Trophoblast cell (in vitro differentiated cells and primary cell): ENCODE measurements around the gene RFX2.

Source experiments
- DNase-seq, 2 donors: peaks; one replicate each; pipeline ENCODE4 v3.0.0-alpha.2; 2016
- H2AFZ ChIP-seq: 2 replicates; pipeline ENCODE4 v1.6.1; 2013; ENCODE audit warnings: low read length, moderate library complexity, mild to moderate bottlenecking; ENCODE audit not compliant: insufficient read depth, poor library complexity
- H2AK5ac ChIP-seq: 2 replicates; pipeline ENCODE4 v1.6.1; 2013; ENCODE audit warnings: mild to moderate bottlenecking, low read length
- H2BK120ac ChIP-seq: 2 replicates; pipeline ENCODE4 v1.6.1; 2013; ENCODE audit warnings: low read length, mild to moderate bottlenecking, moderate library complexity; ENCODE audit not compliant: insufficient read depth, poor library complexity
- H2BK12ac ChIP-seq: 2 replicates; pipeline ENCODE4 v1.6.1; 2013; ENCODE audit warnings: mild to moderate bottlenecking, low read length, moderate library complexity
- H2BK5ac ChIP-seq: 2 replicates; pipeline ENCODE4 v1.6.1; 2013; ENCODE audit warnings: low read length, low read depth, moderate library complexity, mild to moderate bottlenecking; ENCODE audit not compliant: poor library complexity
- H3K14ac ChIP-seq: 2 replicates; pipeline ENCODE4 v1.6.1; 2013; ENCODE audit warnings: mild to moderate bottlenecking, low read length
- H3K18ac ChIP-seq: 2 replicates; pipeline ENCODE4 v1.6.1; 2013; ENCODE audit warnings: mild to moderate bottlenecking, low read length
- H3K23ac ChIP-seq: 2 replicates; pipeline ENCODE4 v1.6.1; 2013; ENCODE audit warnings: low read length
- H3K27ac ChIP-seq: 2 replicates; pipeline ENCODE4 v1.5.1; 2013; ENCODE audit warnings: low read depth, mild to moderate bottlenecking, inconsistent platforms, low read length, moderate library complexity
- H3K27me3 ChIP-seq: 2 replicates; pipeline ENCODE4 v1.6.1; 2013; ENCODE audit warnings: inconsistent platforms, mild to moderate bottlenecking, low read length, moderate library complexity; ENCODE audit not compliant: insufficient read depth
- H3K36me3 ChIP-seq, 2 experiments: 1 replicate in 1 of 2; 2 replicates in 1 of 2; pipeline ENCODE4 v1.6.1; 2013; ENCODE audit warnings: low read length in 2 of 2, mild to moderate bottlenecking in 2 of 2, moderate library complexity in 1 of 2; ENCODE audit not compliant: insufficient read depth in 2 of 2, control insufficient read depth in 1 of 2
- H3K4ac ChIP-seq: 2 replicates; pipeline ENCODE4 v1.6.1; 2013; ENCODE audit warnings: low read depth, mild to moderate bottlenecking, low read length, moderate library complexity
- H3K4me1 ChIP-seq, 2 experiments: 1 replicate in 1 of 2; 2 replicates in 1 of 2; pipeline ENCODE4 v1.6.1; 2013; ENCODE audit warnings: low read length in 2 of 2, mild to moderate bottlenecking in 2 of 2, moderate library complexity in 1 of 2; ENCODE audit not compliant: insufficient read depth in 2 of 2, control insufficient read depth in 1 of 2
- H3K4me2 ChIP-seq: 2 replicates; pipeline ENCODE4 v1.6.1; 2013; ENCODE audit warnings: inconsistent platforms, mild to moderate bottlenecking, low read length, moderate library complexity
- H3K4me3 ChIP-seq: 2 replicates; pipeline ENCODE4 v1.5.1; 2013; ENCODE audit warnings: mild to moderate bottlenecking, low read depth, low read length, inconsistent platforms
- H3K79me1 ChIP-seq: one replicate; pipeline ENCODE4 v1.6.1; 2013; ENCODE audit warnings: low read length
- H3K79me2 ChIP-seq: 2 replicates; pipeline ENCODE4 v1.6.1; 2013; ENCODE audit warnings: low read length, mild to moderate bottlenecking; ENCODE audit not compliant: control insufficient read depth, insufficient read depth, poor library complexity
- H3K9ac ChIP-seq: 2 replicates; pipeline ENCODE4 v1.6.1; 2013; ENCODE audit warnings: mild to moderate bottlenecking, low read length
- H3K9me3 ChIP-seq: 2 replicates; pipeline ENCODE4 v1.6.1; 2013; ENCODE audit warnings: low read depth, mild to moderate bottlenecking, control low read depth, inconsistent platforms, low read length; ENCODE audit not compliant: insufficient read depth
- H4K12ac ChIP-seq: 2 replicates; pipeline ENCODE4 v1.6.1; 2013; ENCODE audit warnings: low read depth, mild to moderate bottlenecking, low read length, moderate library complexity
- H4K8ac ChIP-seq: 2 replicates; pipeline ENCODE4 v1.6.1; 2013; ENCODE audit warnings: low read depth, mild to moderate bottlenecking, low read length, moderate library complexity
- H4K91ac ChIP-seq: one replicate; pipeline ENCODE4 v1.6.1; 2013; ENCODE audit warnings: low read depth, mild to moderate bottlenecking, low read length, moderate library complexity
- WGBS: extraction: QIAGEN DNeasy Blood & Tissue Kit; methylation state at CpG from one replicate; pipeline ENCODE4 v1.1.7; 2013; ENCODE audit warnings: missing lambda C conversion rate; ENCODE audit not compliant: insufficient read length, insufficient coverage; ENCODE audit errors: extremely low coverage; 5-methylcytosine and 5-hydroxymethylcytosine counted together

The RFX2 gene

DNA sequence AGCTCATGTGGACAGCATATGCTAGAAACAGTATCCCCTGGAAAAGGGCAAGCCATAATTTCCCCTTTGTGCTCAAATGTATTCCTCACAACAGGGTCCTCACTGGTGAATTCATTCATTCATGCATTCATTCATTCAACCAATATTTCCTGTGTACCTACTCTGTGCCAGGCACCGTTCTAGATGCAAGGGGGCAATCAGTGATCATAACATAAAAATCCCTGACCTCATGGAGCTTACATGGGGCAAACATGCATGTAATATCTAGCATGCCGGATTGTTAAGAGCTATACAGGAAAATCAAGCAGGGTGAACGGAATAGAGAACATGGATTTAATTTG, 134.9 kb downstream of the RFX2 start:
- no peak overlapping the region for H3K4ac ChIP-seq
- no CpG with 5 or more reads among the region's 3 CpGs for WGBS

DNA sequence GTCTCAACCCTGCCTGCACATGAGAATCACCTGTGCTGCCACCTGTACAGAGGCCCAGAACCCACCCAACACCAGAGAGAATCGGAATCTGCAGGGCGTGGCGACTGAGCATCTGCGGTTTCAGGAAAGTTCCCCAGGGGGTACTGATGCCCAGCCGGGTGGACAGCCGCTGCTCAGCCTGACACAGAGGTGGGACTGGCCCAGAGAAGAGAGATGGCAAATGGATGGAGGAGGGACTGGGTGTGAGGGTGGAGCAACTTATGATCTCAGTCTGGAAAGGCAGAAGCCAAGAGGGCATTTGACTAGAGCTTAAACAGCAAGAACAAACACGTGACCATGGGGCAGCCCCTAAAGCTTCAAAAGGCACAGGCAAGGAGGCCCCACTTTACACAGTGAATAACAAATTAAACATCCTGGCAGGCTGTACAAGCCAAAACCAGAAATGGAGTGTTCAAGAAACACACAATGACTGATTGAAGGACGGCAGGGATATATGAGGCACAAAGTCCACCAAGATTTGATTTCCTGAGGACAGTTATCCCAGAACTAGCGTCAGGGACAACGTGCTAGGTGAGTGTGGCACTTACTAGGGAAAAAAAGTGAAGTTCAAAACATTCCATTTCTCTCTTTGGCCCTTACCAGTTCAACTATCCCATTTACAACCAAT, 135.4 kb downstream of the RFX2 start:
- no CpG with 5 or more reads among the region's 10 CpGs for WGBS
- Histone ChIP-seq H4K8ac (no peak overlapping the region), H4K12ac (no peak overlapping the region), H3K18ac (no peak overlapping the region), H3K4me2 (no peak overlapping the region), H3K23ac (no peak overlapping the region), H3K4me1 (peaks cover 10 to 19% of the 10 kb centered on the region in 2 experiments), H2BK120ac (no peak overlapping the region), H3K79me1 (peaks cover 6% of the 10 kb centered on the region), H2AK5ac (no peak overlapping the region), H4K91ac (no peak overlapping the region), H3K27ac (no peak overlapping the region), H3K4ac (peak overlapping the region; percentile 77), H2BK12ac (no peak overlapping the region), H3K27me3 (no peaks in the 10 kb centered on the region), H3K79me2 (peaks cover 35% of the 10 kb centered on the region), H2BK5ac (no peak overlapping the region), H3K9ac (no peak overlapping the region), H2AFZ (no peak overlapping the region), H3K4me3 (no peak overlapping the region), H3K36me3 (peaks cover 11 to 13% of the 10 kb centered on the region in 2 experiments), H3K9me3 (no peaks in the 10 kb centered on the region), H3K14ac (no peak overlapping the region)
- no peak for DNase-seq

More for the DNA sequence above, 134.9 kb downstream of the RFX2 start:
- Histone ChIP-seq H3K18ac (no peak overlapping the region), H3K14ac (no peak overlapping the region), H2BK120ac (no peak overlapping the region), H4K91ac (no peak overlapping the region), H4K8ac (no peak overlapping the region), H3K27ac (no peak overlapping the region), H3K4me3 (no peak overlapping the region), H3K9ac (no peak overlapping the region), H3K79me1 (peaks cover 6% of the 10 kb centered on the region), H4K12ac (no peak overlapping the region), H3K79me2 (peaks cover 35% of the 10 kb centered on the region), H3K27me3 (no peaks in the 10 kb centered on the region), H3K4me1 (peaks cover 10 to 19% of the 10 kb centered on the region in 2 experiments), H3K4me2 (no peak overlapping the region), H3K9me3 (no peaks in the 10 kb centered on the region), H2BK5ac (no peak overlapping the region), H2AFZ (no peak overlapping the region), H2AK5ac (no peak overlapping the region), H2BK12ac (no peak overlapping the region), H3K23ac (no peak overlapping the region), H3K36me3 (peaks cover 11 to 13% of the 10 kb centered on the region in 2 experiments)
- no peak for DNase-seq

- H3K14ac ChIP-seq, result no peak overlapping the region
- peaks cover 35% of the 10 kb centered on the region for H3K79me2 ChIP-seq
- no CpG with 5 or more reads among the region's 15 CpGs for WGBS
- H3K4ac ChIP-seq, result peak overlapping the region; percentile 51
- H3K23ac ChIP-seq, result no peak overlapping the region
- H3K27ac ChIP-seq, result no peak overlapping the region
- no peak overlapping the region for H2BK120ac ChIP-seq
- no peak overlapping the region for H2AFZ ChIP-seq
- H3K18ac ChIP-seq, result peak overlapping the region; percentile 21
- no peak overlapping the region for H2BK12ac ChIP-seq
- peaks cover 11 to 14% of the 10 kb centered on the region in 2 experiments for H3K36me3 ChIP-seq
- H2AK5ac ChIP-seq, result no peak overlapping the region
- H2BK5ac ChIP-seq, result no peak overlapping the region
- H3K9me3 ChIP-seq, result no peaks in the 10 kb centered on the region
- H4K8ac ChIP-seq, result no peak overlapping the region
- no peak overlapping the region for H3K4me3 ChIP-seq
- no peak overlapping the region for H3K4me2 ChIP-seq
- H3K9ac ChIP-seq, result no peak overlapping the region
- H3K4me1 ChIP-seq, result peaks cover 10 to 25% of the 10 kb centered on the region in 2 experiments
- H4K91ac ChIP-seq, result no peak overlapping the region
- DNase-seq, result no peak
- H3K27me3 ChIP-seq, result no peaks in the 10 kb centered on the region
- H4K12ac ChIP-seq, result no peak overlapping the region
- H3K79me1 ChIP-seq, result peaks cover 6% of the 10 kb centered on the region
Measured at GRCh38 chr19:5973867-5974635, 136.2 kb downstream of the RFX2 start.

GRCh38 chr19:5973376-5973775, 136.9 kb downstream of the RFX2 start:
- WGBS, result no CpG with 5 or more reads among the region's 5 CpGs
- DNase-seq, result no peak
- H3K9ac ChIP-seq, result no peak overlapping the region

More at GRCh38 chr19:5973376-5973775, 136.9 kb downstream of the RFX2 start:
- H3K4me1 ChIP-seq, result peaks cover 16 to 25% of the 10 kb centered on the region in 2 experiments
- no peak overlapping the region for H3K4me2 ChIP-seq
- H3K4me3 ChIP-seq, result no peak overlapping the region
- no peak overlapping the region for H2BK12ac ChIP-seq
- no peaks in the 10 kb centered on the region for H3K9me3 ChIP-seq
- peaks cover 5% of the 10 kb centered on the region for H3K79me1 ChIP-seq
- H4K8ac ChIP-seq, result no peak overlapping the region
- no peaks in the 10 kb centered on the region for H3K27me3 ChIP-seq
- no peak overlapping the region for H4K12ac ChIP-seq
- peaks cover 35% of the 10 kb centered on the region for H3K79me2 ChIP-seq
- H3K4ac ChIP-seq, result peak overlapping the region; percentile 88
- no peak overlapping the region for H2BK5ac ChIP-seq
- no peak overlapping the region for H2BK120ac ChIP-seq
- H3K27ac ChIP-seq, result no peak overlapping the region
- H2AFZ ChIP-seq, result no peak overlapping the region
- peaks cover 11 to 17% of the 10 kb centered on the region in 2 experiments for H3K36me3 ChIP-seq
- no peak overlapping the region for H2AK5ac ChIP-seq
- H3K23ac ChIP-seq, result no peak overlapping the region
- H3K18ac ChIP-seq, result no peak overlapping the region
- no peak overlapping the region for H3K14ac ChIP-seq
- H4K91ac ChIP-seq, result no peak overlapping the region
